Gastrocnemius medialis (tissue), 4 donors: ENCODE data around the gene SH3BGRL2.
"Not testable (repeated sequence)": the region's sequence is repeated elsewhere in the genome, so short reads cannot be mapped to it uniquely, and the experiment has no call there.

Experiments used
- POLR2A ChIP-seq, 2 donors: fragments of 450-650 bp; IDR thresholded peaks; one replicate each; pipeline ENCODE4 v1.6.1; 2017; ENCODE audit warnings: antibody characterized with exemption in 2 of 2, mild to moderate bottlenecking in 2 of 2, moderate library complexity in 2 of 2
- TF ChIP-seq, protein P1 (sequence below), 5 experiments: fragments of 450-650 bp in 3 of 5; fragments of 200-600 bp in 2 of 5; sonication (generic) in 2 of 5; IDR thresholded peaks in 4 of 5; conservative IDR thresholded peaks in 1 of 5; 1 replicate in 4 of 5; 2 replicates in 1 of 5; pipeline ENCODE4 v1.5.1; 2016 to 2019; ENCODE audit warnings: antibody characterized with exemption in 5 of 5, mild to moderate bottlenecking in 3 of 5, moderate library complexity in 3 of 5

DNA sequence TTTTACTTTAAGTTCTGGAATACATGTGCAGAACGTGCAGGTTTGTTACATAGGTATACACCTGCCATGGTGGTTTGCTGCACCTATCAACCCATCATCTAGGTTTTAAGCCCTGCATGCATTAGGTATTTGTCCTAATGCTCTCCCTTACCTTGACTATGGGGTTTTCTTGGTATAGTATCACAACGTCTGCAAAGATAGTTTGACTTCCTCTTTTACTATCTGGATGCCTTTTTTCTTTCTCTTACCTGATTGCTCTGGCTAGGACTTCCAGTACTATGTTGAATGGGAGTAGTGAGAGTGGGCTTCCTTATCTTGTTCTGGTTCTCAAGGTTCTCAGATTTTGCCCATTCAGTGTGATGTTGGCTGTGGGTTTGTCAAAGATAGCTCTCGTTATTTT is 115.2 kb downstream of the SH3BGRL2 start:
- TF ChIP-seq, protein P1, sequence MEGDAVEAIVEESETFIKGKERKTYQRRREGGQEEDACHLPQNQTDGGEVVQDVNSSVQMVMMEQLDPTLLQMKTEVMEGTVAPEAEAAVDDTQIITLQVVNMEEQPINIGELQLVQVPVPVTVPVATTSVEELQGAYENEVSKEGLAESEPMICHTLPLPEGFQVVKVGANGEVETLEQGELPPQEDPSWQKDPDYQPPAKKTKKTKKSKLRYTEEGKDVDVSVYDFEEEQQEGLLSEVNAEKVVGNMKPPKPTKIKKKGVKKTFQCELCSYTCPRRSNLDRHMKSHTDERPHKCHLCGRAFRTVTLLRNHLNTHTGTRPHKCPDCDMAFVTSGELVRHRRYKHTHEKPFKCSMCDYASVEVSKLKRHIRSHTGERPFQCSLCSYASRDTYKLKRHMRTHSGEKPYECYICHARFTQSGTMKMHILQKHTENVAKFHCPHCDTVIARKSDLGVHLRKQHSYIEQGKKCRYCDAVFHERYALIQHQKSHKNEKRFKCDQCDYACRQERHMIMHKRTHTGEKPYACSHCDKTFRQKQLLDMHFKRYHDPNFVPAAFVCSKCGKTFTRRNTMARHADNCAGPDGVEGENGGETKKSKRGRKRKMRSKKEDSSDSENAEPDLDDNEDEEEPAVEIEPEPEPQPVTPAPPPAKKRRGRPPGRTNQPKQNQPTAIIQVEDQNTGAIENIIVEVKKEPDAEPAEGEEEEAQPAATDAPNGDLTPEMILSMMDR (IDR thresholded peaks at IDR 0.05 in 4 of 5, conservative IDR thresholded peaks at IDR 0.05 in 1 of 5) = not testable (repeated sequence)
- not testable (repeated sequence) for TF ChIP-seq POLR2A (IDR thresholded peaks at IDR 0.05)
